Measurements from ENCODE around the gene SPINT3.

The SPINT3 gene

DNA sequence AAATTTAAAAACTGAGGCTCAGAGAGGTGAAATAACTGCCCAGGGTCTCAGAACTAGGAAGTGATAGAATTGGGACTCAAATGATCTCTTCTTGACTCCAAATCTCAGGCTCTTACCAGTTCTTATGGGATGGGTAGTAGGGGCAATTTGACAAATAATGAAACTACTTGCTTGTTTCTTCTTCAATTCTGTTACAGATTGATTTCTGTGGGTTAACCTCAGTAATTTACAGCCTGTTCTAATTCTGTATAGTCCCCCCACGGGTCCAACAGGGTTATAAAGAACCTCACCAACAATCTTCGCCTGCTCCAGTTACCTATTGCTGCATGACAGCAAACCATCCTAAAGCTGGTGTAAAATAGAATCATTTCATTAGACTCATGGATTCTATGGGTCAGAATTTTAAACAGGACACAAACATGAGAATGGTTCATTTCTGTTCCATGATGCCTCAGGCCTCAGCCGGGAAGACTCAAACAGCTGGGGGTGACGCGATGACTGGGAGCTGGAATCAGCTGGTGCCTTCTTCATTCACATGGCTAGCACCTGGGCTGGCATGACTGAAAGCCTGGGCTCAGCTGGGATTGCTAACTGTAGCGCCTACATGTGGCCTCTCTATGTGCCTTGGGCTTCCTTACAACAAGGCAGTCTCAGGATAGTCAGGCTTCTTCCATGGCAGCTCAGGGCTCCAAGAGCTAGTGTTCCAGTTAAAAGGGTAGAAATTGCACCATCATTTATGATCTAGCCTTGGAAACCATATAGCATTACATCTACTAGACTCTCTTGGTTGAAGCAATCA lies 52.5 kb downstream of the SPINT3 start:
- ATAC-seq = no peak

More for the DNA sequence above, 52.5 kb downstream of the SPINT3 start:
- TF ChIP-seq ESRRG (CRISPR knock-in tag; IDR thresholded peaks at IDR 0.05) (no peak), RARB (CRISPR knock-in tag; IDR thresholded peaks at IDR 0.05) (no peak), CSDC2 (CRISPR knock-in tag; IDR thresholded peaks at IDR 0.05) (no peak), ZC3H10 (CRISPR knock-in tag; IDR thresholded peaks at IDR 0.05) (no peak), ZNF70 (CRISPR knock-in tag; IDR thresholded peaks at IDR 0.05) (no peak)
- TF ChIP-seq, protein P1, sequence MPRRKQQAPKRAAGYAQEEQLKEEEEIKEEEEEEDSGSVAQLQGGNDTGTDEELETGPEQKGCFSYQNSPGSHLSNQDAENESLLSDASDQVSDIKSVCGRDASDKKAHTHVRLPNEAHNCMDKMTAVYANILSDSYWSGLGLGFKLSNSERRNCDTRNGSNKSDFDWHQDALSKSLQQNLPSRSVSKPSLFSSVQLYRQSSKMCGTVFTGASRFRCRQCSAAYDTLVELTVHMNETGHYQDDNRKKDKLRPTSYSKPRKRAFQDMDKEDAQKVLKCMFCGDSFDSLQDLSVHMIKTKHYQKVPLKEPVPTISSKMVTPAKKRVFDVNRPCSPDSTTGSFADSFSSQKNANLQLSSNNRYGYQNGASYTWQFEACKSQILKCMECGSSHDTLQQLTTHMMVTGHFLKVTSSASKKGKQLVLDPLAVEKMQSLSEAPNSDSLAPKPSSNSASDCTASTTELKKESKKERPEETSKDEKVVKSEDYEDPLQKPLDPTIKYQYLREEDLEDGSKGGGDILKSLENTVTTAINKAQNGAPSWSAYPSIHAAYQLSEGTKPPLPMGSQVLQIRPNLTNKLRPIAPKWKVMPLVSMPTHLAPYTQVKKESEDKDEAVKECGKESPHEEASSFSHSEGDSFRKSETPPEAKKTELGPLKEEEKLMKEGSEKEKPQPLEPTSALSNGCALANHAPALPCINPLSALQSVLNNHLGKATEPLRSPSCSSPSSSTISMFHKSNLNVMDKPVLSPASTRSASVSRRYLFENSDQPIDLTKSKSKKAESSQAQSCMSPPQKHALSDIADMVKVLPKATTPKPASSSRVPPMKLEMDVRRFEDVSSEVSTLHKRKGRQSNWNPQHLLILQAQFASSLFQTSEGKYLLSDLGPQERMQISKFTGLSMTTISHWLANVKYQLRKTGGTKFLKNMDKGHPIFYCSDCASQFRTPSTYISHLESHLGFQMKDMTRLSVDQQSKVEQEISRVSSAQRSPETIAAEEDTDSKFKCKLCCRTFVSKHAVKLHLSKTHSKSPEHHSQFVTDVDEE (CRISPR knock-in tag; IDR thresholded peaks at IDR 0.05) = no peak

All from SK-N-SH treated with all-trans-retinoic acid at 6 μM for 48 hours (cell line).